Lower lobe of right lung (tissue), 2 donors: ENCODE results near the gene ALDH1L1. TPM values are rescaled to one million over a fixed set of nuclear protein-coding genes. Genes with fewer than 3 reads are reported as not detected.

Experiments
- ATAC-seq, 2 donors: fragments of 200-7000 bp; cut with Tn5 transposase; one replicate each; pipeline ENCODE4 v1.9.1; 2020 to 2022; ENCODE audit warnings: mild to moderate bottlenecking in 2 of 2, moderate library complexity in 2 of 2
- DNase-seq: peaks from one replicate; pipeline ENCODE4 v3.0.0-alpha.2; 2020
- H3K27ac ChIP-seq: fragments of 200-600 bp; one replicate; pipeline ENCODE4 v1.8.0; 2022
- H3K27me3 ChIP-seq: fragments of 200-600 bp; one replicate; pipeline ENCODE4 v1.8.0; 2022; ENCODE audit warnings: low read depth
- H3K36me3 ChIP-seq: fragments of 200-600 bp; one replicate; pipeline ENCODE4 v1.8.0; 2022; ENCODE audit warnings: mild to moderate bottlenecking
- H3K4me1 ChIP-seq: fragments of 200-600 bp; one replicate; pipeline ENCODE4 v1.8.0; 2022
- H3K4me3 ChIP-seq: fragments of 200-600 bp; one replicate; pipeline ENCODE4 v1.8.0; 2022; ENCODE audit warnings: mild to moderate bottlenecking
- H3K9me3 ChIP-seq: fragments of 200-600 bp; one replicate; pipeline ENCODE4 v1.8.0; 2022
- intact Hi-C: fragments of 100-400 bp; cut with DNase I; formaldehyde crosslinking; loops from one replicate; pipeline ENCODE4 v1.11.0; 2022
- total RNA-seq: library from RNA; stranded (reverse); fragmentation: NEBNext Ultra II Directional; extraction: Animal tissue kit (Norgen Biotek cat#: 25700); gene quantifications from one replicate; pipeline ENCODE4 v1.2.1, GENCODE V29; 2021
- TF ChIP-seq, protein P1 (sequence below): fragments of 200-600 bp; IDR thresholded peaks from one replicate; pipeline ENCODE4 v1.8.0; 2022; ENCODE audit warnings: antibody characterized with exemption, mild to moderate bottlenecking
- donor health status: DM: no; HTN: yes; CAD: no; lungs with severe emphysema.

ALDH1L1 gene
- total RNA-seq, 1 donor from 2014 or later, result 2.8 TPM

GRCh38 chr3:126058666-126059065 is 121.7 kb downstream of the ALDH1L1 start:
- DNase-seq, result no peak
- intact Hi-C loops, result no loop called here
- Histone ChIP-seq H3K27ac (no peak overlapping the region), H3K36me3 (peaks cover 4% of the 10 kb centered on the region), H3K9me3 (no peaks in the 10 kb centered on the region), H3K4me1 (no peaks in the 10 kb centered on the region), H3K27me3 (no peaks in the 10 kb centered on the region), H3K4me3 (no peak overlapping the region)
- TF ChIP-seq, protein P1, sequence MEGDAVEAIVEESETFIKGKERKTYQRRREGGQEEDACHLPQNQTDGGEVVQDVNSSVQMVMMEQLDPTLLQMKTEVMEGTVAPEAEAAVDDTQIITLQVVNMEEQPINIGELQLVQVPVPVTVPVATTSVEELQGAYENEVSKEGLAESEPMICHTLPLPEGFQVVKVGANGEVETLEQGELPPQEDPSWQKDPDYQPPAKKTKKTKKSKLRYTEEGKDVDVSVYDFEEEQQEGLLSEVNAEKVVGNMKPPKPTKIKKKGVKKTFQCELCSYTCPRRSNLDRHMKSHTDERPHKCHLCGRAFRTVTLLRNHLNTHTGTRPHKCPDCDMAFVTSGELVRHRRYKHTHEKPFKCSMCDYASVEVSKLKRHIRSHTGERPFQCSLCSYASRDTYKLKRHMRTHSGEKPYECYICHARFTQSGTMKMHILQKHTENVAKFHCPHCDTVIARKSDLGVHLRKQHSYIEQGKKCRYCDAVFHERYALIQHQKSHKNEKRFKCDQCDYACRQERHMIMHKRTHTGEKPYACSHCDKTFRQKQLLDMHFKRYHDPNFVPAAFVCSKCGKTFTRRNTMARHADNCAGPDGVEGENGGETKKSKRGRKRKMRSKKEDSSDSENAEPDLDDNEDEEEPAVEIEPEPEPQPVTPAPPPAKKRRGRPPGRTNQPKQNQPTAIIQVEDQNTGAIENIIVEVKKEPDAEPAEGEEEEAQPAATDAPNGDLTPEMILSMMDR, result no peak
- ATAC-seq, result no peak

GRCh38 chr3:126057936-126058335 is 122.5 kb downstream of the ALDH1L1 start:
- intact Hi-C loops, result no loop called here
- peaks cover 4% of the 10 kb centered on the region for H3K36me3 ChIP-seq
- no peak overlapping the region for H3K27ac ChIP-seq
- no peak for DNase-seq
- H3K4me1 ChIP-seq, result no peaks in the 10 kb centered on the region
- TF ChIP-seq, protein P1, result no peak
- H3K4me3 ChIP-seq, result no peak overlapping the region
- H3K9me3 ChIP-seq, result no peaks in the 10 kb centered on the region
- no peaks in the 10 kb centered on the region for H3K27me3 ChIP-seq
- no peak for ATAC-seq

DNA sequence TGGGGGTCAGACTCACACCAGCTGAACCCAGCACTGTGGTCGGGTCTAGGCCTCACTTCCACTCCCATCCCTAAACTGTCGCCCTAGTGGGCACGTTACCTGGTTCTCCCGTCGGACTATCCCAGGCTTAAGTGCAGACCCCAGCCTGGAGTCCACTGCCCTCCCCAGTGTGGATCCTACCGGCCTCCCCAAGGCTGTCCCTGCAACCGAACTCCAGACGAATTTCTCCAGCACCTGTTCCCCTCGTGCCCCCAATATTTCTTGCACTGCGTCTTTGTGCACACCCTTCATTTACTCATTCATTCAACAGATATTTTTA is 122.9 kb downstream of the ALDH1L1 start:
- H3K4me1 ChIP-seq, result no peaks in the 10 kb centered on the region
- intact Hi-C loops, result no loop called here
- ATAC-seq, result no peak
- H3K4me3 ChIP-seq, result no peak overlapping the region
- H3K36me3 ChIP-seq, result peaks cover 4% of the 10 kb centered on the region
- no peaks in the 10 kb centered on the region for H3K9me3 ChIP-seq
- no peaks in the 10 kb centered on the region for H3K27me3 ChIP-seq
- TF ChIP-seq, protein P1, result no peak
- no peak for DNase-seq
- no peak overlapping the region for H3K27ac ChIP-seq

- H3K9me3 ChIP-seq, result no peaks in the 10 kb centered on the region
- TF ChIP-seq, protein P1, result no peak
- intact Hi-C loops, result no loop called here
- DNase-seq, result no peak
- H3K36me3 ChIP-seq, result peaks cover 4% of the 10 kb centered on the region
- H3K4me1 ChIP-seq, result no peaks in the 10 kb centered on the region
- no peak overlapping the region for H3K4me3 ChIP-seq
- H3K27ac ChIP-seq, result no peak overlapping the region
- ATAC-seq, result no peak
- H3K27me3 ChIP-seq, result no peaks in the 10 kb centered on the region
Observed at GRCh38 chr3:126056681-126057500, 123.5 kb downstream of the ALDH1L1 start.

- ATAC-seq (no peak), DNase-seq (no peak)
- no peaks in the 10 kb centered on the region for H3K27me3 ChIP-seq
- intact Hi-C loops, result no loop called here
- H3K9me3 ChIP-seq, result no peaks in the 10 kb centered on the region
- H3K27ac ChIP-seq, result no peak overlapping the region
- no peak overlapping the region for H3K4me3 ChIP-seq
- H3K36me3 ChIP-seq, result peaks cover 4% of the 10 kb centered on the region
- H3K4me1 ChIP-seq, result no peaks in the 10 kb centered on the region
- TF ChIP-seq, protein P1, result no peak
Observed at GRCh38 chr3:126056088-126056487, 124.3 kb downstream of the ALDH1L1 start.
